ENCODE data around the gene FKBP5. TPM values are rescaled to one million over a fixed set of nuclear protein-coding genes. Genes with fewer than 3 reads are reported as not detected.
A peak's percentile ranks its signal among the peaks of the same experiment; 100 is the strongest.

FKBP5 gene
- total and polyA plus RNA-seq, 9 of the 15 experiments (the other 6 are each of a cell fraction or from before 2014, with no cell fraction given) = 32.7 to 151 (median 75.0) TPM

DNA sequence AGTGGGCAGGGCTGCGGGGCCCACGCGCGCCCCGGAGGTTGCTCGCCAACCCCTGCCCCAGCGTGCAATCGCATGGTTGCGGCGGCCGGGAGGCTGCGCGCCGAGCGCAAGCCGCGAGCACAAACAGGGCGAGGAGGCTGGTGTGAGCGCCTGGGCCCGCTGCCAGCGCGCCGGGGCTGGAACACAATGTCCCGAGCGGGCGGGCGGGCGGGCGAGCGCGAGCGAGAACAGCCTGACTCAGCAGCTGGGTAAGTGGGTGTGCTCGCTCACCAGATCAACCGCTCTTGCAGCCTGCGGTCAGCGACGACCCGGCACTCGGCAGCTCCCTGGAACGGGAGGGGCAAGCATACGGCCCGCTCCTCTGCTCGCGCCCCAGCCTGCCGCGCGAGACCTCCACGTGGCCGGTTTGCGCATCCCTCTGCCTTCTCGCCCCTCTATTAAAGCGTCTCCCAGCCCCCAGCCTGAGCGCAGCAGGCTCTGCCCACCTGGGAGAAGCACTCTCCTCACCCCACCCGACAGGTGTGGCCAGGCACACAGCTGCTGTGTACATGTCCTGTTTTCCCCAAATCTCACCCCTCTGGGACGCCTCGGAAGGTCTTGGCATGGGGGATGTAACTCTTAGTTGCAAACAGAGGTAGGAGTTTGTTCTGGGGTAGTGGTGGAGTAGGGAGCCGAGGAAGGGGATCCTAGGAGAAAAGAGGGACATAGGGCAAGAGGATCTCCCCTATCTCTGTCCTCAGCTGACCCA lies 39.4 kb upstream of the FKBP5 start (continued):
- TF ChIP-seq, protein P1, sequence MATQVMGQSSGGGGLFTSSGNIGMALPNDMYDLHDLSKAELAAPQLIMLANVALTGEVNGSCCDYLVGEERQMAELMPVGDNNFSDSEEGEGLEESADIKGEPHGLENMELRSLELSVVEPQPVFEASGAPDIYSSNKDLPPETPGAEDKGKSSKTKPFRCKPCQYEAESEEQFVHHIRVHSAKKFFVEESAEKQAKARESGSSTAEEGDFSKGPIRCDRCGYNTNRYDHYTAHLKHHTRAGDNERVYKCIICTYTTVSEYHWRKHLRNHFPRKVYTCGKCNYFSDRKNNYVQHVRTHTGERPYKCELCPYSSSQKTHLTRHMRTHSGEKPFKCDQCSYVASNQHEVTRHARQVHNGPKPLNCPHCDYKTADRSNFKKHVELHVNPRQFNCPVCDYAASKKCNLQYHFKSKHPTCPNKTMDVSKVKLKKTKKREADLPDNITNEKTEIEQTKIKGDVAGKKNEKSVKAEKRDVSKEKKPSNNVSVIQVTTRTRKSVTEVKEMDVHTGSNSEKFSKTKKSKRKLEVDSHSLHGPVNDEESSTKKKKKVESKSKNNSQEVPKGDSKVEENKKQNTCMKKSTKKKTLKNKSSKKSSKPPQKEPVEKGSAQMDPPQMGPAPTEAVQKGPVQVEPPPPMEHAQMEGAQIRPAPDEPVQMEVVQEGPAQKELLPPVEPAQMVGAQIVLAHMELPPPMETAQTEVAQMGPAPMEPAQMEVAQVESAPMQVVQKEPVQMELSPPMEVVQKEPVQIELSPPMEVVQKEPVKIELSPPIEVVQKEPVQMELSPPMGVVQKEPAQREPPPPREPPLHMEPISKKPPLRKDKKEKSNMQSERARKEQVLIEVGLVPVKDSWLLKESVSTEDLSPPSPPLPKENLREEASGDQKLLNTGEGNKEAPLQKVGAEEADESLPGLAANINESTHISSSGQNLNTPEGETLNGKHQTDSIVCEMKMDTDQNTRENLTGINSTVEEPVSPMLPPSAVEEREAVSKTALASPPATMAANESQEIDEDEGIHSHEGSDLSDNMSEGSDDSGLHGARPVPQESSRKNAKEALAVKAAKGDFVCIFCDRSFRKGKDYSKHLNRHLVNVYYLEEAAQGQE (IDR thresholded peaks at IDR 0.05; ENCODE audit: borderline replicate concordance) = peak; percentile 68
- TF ChIP-seq, protein P1 (CRISPR knock-in tag; IDR thresholded peaks at IDR 0.05; ENCODE audit: low read depth) = no peak
- TF ChIP-seq, protein P2, sequence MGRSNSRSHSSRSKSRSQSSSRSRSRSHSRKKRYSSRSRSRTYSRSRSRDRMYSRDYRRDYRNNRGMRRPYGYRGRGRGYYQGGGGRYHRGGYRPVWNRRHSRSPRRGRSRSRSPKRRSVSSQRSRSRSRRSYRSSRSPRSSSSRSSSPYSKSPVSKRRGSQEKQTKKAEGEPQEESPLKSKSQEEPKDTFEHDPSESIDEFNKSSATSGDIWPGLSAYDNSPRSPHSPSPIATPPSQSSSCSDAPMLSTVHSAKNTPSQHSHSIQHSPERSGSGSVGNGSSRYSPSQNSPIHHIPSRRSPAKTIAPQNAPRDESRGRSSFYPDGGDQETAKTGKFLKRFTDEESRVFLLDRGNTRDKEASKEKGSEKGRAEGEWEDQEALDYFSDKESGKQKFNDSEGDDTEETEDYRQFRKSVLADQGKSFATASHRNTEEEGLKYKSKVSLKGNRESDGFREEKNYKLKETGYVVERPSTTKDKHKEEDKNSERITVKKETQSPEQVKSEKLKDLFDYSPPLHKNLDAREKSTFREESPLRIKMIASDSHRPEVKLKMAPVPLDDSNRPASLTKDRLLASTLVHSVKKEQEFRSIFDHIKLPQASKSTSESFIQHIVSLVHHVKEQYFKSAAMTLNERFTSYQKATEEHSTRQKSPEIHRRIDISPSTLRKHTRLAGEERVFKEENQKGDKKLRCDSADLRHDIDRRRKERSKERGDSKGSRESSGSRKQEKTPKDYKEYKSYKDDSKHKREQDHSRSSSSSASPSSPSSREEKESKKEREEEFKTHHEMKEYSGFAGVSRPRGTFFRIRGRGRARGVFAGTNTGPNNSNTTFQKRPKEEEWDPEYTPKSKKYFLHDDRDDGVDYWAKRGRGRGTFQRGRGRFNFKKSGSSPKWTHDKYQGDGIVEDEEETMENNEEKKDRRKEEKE (IDR thresholded peaks at IDR 0.05; ENCODE audit: borderline replicate concordance in 1 of 2, control insufficient read depth in 1 of 2, low read depth in 2 of 2, low read length in 1 of 2) = 0 out of 4 replicates have a peak, but pooled peaks of 1 of the 2 experiments have one; percentile 17
- peak; percentile 73 for TF ChIP-seq FIP1L1 (IDR thresholded peaks at IDR 0.05; ENCODE audit: low read depth, low read length, poor library complexity, severe bottlenecking)
- 0 out of 2 replicates have a peak, but pooled peaks have one; percentile 37 for TF ChIP-seq TCF3 (CRISPR knock-in tag; IDR thresholded peaks at IDR 0.05)
- TF ChIP-seq CREM (IDR thresholded peaks at IDR 0.05; ENCODE audit: low read depth) = peak; percentile 86
- TF ChIP-seq HIVEP1 (CRISPR knock-in tag; IDR thresholded peaks at IDR 0.05) = no peak
- peak; percentile 81 for TF ChIP-seq JUND (IDR thresholded peaks at IDR 0.05; ENCODE audit: borderline replicate concordance, low read depth, low read length)
- TF ChIP-seq JUND (tag; IDR thresholded peaks at IDR 0.05; ENCODE audit: borderline replicate concordance, low read depth, low read length) = peak; percentile 74; the same call in 2 of the 3 replicates
- TF ChIP-seq NFATC3 (IDR thresholded peaks at IDR 0.05) = no peak
- TF ChIP-seq, protein P3, sequence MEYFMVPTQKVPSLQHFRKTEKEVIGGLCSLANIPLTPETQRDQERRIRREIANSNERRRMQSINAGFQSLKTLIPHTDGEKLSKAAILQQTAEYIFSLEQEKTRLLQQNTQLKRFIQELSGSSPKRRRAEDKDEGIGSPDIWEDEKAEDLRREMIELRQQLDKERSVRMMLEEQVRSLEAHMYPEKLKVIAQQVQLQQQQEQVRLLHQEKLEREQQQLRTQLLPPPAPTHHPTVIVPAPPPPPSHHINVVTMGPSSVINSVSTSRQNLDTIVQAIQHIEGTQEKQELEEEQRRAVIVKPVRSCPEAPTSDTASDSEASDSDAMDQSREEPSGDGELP (CRISPR knock-in tag; IDR thresholded peaks at IDR 0.05; ENCODE audit: borderline replicate concordance) = peak; percentile 96
- TF ChIP-seq BRD9 (IDR thresholded peaks at IDR 0.05; ENCODE audit: low read depth, partially characterized antibody) = peak; percentile 91
- TF ChIP-seq BCOR (IDR thresholded peaks at IDR 0.05) = peak; percentile 77
